ENCODE data around the gene RCBTB1.

- TF ChIP-seq ZNF274 (IDR thresholded peaks at IDR 0.05; ENCODE audit: low read depth, low read length): no peak
- no peak for TF ChIP-seq YY1 (IDR thresholded peaks at IDR 0.05; ENCODE audit: insufficient read depth, insufficient read length)
These were observed 52.3 kb downstream of the RCBTB1 start for GRCh38 chr13:49533011-49533410.
